HAP-1 (cell line): ENCODE measurements around the gene CDADC1.

Experiments used
- DNase-seq, 2 experiments: peaks; one replicate each; pipeline ENCODE4 v3.0.0-alpha.2; 2016 to 2020; ENCODE audit warnings: low spot score in 2 of 2
- H3K27me3 ChIP-seq: fragments of 250-450 bp; sonication (Bioruptor Pico); 2 replicates; pipeline ENCODE4 v1.5.1; 2020; ENCODE audit warnings: low read depth, mild to moderate bottlenecking, moderate library complexity
- H3K36me3 ChIP-seq: fragments of 250-450 bp; sonication (Bioruptor Pico); replicated peaks from 2 replicates; pipeline ENCODE4 v1.5.1; 2020; ENCODE audit warnings: mild to moderate bottlenecking
- H3K4me1 ChIP-seq: fragments of 250-450 bp; sonication (Bioruptor Pico); 2 replicates; pipeline ENCODE4 v1.5.1; 2020; ENCODE audit warnings: mild to moderate bottlenecking
- H3K4me3 ChIP-seq: fragments of 250-450 bp; sonication (Bioruptor Pico); 2 replicates; pipeline ENCODE4 v1.5.1; 2020; ENCODE audit warnings: mild to moderate bottlenecking, moderate library complexity
- H3K9me3 ChIP-seq: fragments of 250-450 bp; sonication (Bioruptor Pico); 2 replicates; pipeline ENCODE4 v1.5.1; 2020; ENCODE audit warnings: mild to moderate bottlenecking, moderate library complexity
- in situ Hi-C: fragments of 300-500 bp; cut with MboI; formaldehyde crosslinking; loops from 3 replicates; pipeline ENCODE4 v1.14.3; 2020; ENCODE audit warnings: low sequenced_read_pairs, inconsistent platforms, mixed read lengths

The CDADC1 gene

DNA sequence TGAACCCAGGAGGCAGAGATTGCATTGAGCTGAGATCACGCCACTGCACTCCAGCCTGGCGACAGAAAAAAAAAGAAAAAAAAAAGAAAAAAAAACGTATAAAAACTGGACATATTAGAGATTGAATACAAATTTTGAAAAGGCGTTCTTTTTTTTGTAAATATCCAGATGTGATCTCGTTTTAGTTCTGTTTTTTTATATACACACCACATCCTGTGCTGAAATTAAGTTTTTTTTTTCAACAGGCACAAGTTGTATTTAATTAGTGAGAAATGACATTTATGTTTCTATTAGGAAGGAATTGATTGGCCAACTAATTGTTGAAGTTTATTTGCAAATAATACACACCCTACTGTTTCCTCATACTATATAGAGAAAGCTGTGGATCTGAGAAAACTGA lies 3.6 kb downstream of the CDADC1 start:
- H3K4me3 ChIP-seq, result no peak overlapping the region
- peaks cover 20% of the 10 kb centered on the region for H3K36me3 ChIP-seq
- no peaks in the 10 kb centered on the region for H3K27me3 ChIP-seq
- DNase-seq, result no peak
- no peaks in the 10 kb centered on the region for H3K9me3 ChIP-seq
- in situ Hi-C loops, result no loop called here
- H3K4me1 ChIP-seq, result peaks cover 11% of the 10 kb centered on the region

- Histone ChIP-seq H3K36me3 (peaks cover 33% of the 10 kb centered on the region), H3K27me3 (no peaks in the 10 kb centered on the region), H3K9me3 (no peaks in the 10 kb centered on the region), H3K4me1 (0 out of 2 replicates have a peak, but pooled peaks cover 4% of the 10 kb centered on the region), H3K4me3 (no peak overlapping the region)
- in situ Hi-C loops, result no loop called here
- no peak for DNase-seq
These were observed 5.6 kb downstream of the CDADC1 start for GRCh38 chr13:49253310-49253709.

- H3K27me3 ChIP-seq, result no peaks in the 10 kb centered on the region
- DNase-seq, result no peak
These were observed 6.3 kb downstream of the CDADC1 start for GRCh38 chr13:49254007-49254406.

DNA sequence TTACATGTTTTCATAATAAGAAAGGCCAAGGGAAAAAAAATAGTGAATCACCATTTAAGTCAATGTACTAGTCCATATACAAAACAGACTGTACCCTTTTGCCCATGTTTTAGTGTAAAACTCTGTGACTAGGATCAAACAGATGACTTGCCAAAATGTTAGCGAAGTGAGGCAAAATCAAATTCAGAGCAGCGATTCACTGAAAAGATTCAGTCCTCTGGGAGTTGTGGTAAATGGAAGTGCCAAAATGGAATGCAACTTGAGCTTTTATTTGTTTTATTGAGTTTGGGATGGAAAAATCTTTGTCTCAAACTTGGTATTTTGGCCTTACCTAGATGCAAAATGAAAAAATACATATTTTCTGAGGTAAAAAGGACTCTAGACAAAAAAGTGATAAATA lies 9.1 kb downstream of the CDADC1 start:
- Histone ChIP-seq H3K9me3 (no peaks in the 10 kb centered on the region), H3K4me3 (no peak overlapping the region), H3K36me3 (peaks cover 35% of the 10 kb centered on the region), H3K4me1 (no peaks in the 10 kb centered on the region), H3K27me3 (no peaks in the 10 kb centered on the region)
- in situ Hi-C loops, result no loop called here
- no peak for DNase-seq

More at GRCh38 chr13:49254007-49254406, 6.3 kb downstream of the CDADC1 start:
- H3K9me3 ChIP-seq, result no peaks in the 10 kb centered on the region
- in situ Hi-C loops, result no loop called here
- no peak overlapping the region for H3K4me3 ChIP-seq
- 0 out of 2 replicates have a peak, but pooled peaks cover 2% of the 10 kb centered on the region for H3K4me1 ChIP-seq
- peaks cover 33% of the 10 kb centered on the region for H3K36me3 ChIP-seq

DNA sequence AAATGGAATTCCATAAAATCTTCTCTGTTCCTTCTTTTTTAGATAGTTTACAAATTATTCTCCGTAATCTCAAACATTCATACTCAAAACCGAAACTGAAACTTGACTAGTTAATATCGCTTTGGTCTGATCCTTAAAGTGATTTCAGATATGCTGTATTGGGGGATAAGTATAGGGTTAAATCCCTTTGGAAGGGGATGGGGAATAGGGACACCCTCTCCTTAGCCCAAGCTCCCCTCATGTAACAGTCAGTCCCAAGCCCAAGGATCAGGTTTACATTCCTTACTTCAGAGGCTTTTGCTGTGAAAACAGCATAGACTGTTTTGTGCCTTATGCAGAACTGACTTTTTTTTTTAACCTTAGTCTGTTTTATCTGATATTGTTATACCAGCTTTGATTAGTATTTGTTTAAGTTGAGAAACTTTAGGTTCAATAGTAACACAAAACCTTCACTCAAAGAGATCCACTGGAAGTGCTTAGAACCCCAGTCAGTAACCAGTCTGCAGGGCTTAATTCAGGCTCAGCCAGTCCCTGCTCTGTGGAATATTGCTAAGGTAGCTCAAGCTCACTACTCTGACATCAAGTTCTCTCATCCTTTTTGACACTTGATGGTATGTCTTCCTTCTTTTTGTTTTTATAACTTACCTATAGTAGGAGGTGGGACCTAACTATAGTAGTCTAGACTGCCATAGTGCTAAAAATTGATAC lies 10.5 kb downstream of the CDADC1 start:
- Histone ChIP-seq H3K4me1 (no peaks in the 10 kb centered on the region), H3K27me3 (no peaks in the 10 kb centered on the region), H3K4me3 (no peak overlapping the region), H3K9me3 (no peaks in the 10 kb centered on the region), H3K36me3 (peaks cover 36% of the 10 kb centered on the region)
- in situ Hi-C loops, result no loop called here
- no peak for DNase-seq

GRCh38 chr13:49259586-49259985 lies 11.9 kb downstream of the CDADC1 start:
- no peak overlapping the region for H3K4me3 ChIP-seq
- in situ Hi-C loops, result no loop called here
- no peak for DNase-seq
- H3K4me1 ChIP-seq, result no peaks in the 10 kb centered on the region
- no peaks in the 10 kb centered on the region for H3K27me3 ChIP-seq
- H3K9me3 ChIP-seq, result no peaks in the 10 kb centered on the region
- H3K36me3 ChIP-seq, result peaks cover 31% of the 10 kb centered on the region

GRCh38 chr13:49262634-49263033 lies 14.9 kb downstream of the CDADC1 start:
- no peaks in the 10 kb centered on the region for H3K9me3 ChIP-seq
- H3K27me3 ChIP-seq, result no peaks in the 10 kb centered on the region
- DNase-seq, result no peak
- H3K36me3 ChIP-seq, result peaks cover 11% of the 10 kb centered on the region
- in situ Hi-C loops, result no loop called here
- no peak overlapping the region for H3K4me3 ChIP-seq
- no peaks in the 10 kb centered on the region for H3K4me1 ChIP-seq

GRCh38 chr13:49265822-49266221 lies 18.1 kb downstream of the CDADC1 start:
- DNase-seq, result no peak
- in situ Hi-C loops, result no loop called here
- Histone ChIP-seq H3K9me3 (no peaks in the 10 kb centered on the region), H3K4me3 (no peak overlapping the region), H3K36me3 (peaks cover 10% of the 10 kb centered on the region), H3K4me1 (no peaks in the 10 kb centered on the region), H3K27me3 (no peaks in the 10 kb centered on the region)

DNA sequence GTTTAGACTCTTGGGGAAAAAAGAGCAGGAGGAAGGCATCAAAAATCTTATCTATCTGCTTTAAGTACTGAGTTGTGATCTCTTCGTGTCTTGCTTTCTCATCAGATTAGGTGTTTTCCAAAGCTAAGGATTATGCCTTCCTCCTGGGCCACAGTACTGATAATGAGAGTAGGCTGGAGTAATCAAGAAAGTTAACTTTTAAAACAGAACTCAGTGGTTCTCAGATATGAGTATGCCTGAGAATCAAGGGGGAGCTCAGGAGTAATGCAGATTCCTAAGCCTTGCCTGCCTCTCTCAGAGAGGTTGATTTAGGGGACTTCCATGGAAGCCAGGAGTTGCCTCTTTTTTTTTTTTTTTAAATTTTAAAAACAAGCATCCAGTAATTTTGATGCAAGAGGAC lies 23.5 kb downstream of the CDADC1 start:
- in situ Hi-C loops, result no loop called here
- no peaks in the 10 kb centered on the region for H3K27me3 ChIP-seq
- H3K4me3 ChIP-seq, result no peak overlapping the region
- no peak for DNase-seq
- H3K36me3 ChIP-seq, result no peaks in the 10 kb centered on the region
- H3K4me1 ChIP-seq, result no peaks in the 10 kb centered on the region
- no peaks in the 10 kb centered on the region for H3K9me3 ChIP-seq

DNA sequence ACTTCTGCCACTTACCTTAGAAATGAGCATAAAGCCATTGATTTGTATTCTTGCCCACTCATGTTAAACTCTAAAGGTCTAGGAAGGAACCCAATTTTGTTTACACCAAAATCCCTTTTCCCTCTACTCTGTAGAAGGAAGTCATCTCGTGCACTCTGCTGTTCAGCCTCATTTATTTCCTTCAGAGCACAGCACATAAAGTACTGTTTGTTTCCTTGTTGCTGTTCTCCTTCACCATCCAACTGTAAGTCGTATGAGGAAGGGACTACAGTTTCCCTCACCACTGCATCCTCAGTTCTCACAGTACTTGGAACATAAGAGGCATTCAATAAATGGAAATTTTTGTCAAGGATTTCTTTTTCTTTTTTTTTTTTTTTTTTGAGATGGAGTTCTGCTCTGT lies 24.6 kb downstream of the CDADC1 start:
- Histone ChIP-seq H3K4me1 (no peaks in the 10 kb centered on the region), H3K4me3 (no peak overlapping the region), H3K9me3 (no peaks in the 10 kb centered on the region), H3K27me3 (no peaks in the 10 kb centered on the region), H3K36me3 (no peaks in the 10 kb centered on the region)
- no peak for DNase-seq
- in situ Hi-C loops, result no loop called here

GRCh38 chr13:49278211-49278610 lies 30.5 kb downstream of the CDADC1 start:
- Histone ChIP-seq H3K9me3 (no peaks in the 10 kb centered on the region), H3K36me3 (no peaks in the 10 kb centered on the region), H3K4me1 (peaks cover 13% of the 10 kb centered on the region), H3K27me3 (no peaks in the 10 kb centered on the region), H3K4me3 (no peak overlapping the region)
- no peak for DNase-seq
- in situ Hi-C loops, result no loop called here

GRCh38 chr13:49279112-49279511 lies 31.4 kb downstream of the CDADC1 start:
- Histone ChIP-seq H3K36me3 (no peaks in the 10 kb centered on the region), H3K4me1 (peaks cover 13% of the 10 kb centered on the region), H3K4me3 (no peak overlapping the region), H3K27me3 (no peaks in the 10 kb centered on the region), H3K9me3 (no peaks in the 10 kb centered on the region)
- in situ Hi-C loops, result no loop called here
- peak in 1 of 2 experiments; percentile 55 for DNase-seq

DNA sequence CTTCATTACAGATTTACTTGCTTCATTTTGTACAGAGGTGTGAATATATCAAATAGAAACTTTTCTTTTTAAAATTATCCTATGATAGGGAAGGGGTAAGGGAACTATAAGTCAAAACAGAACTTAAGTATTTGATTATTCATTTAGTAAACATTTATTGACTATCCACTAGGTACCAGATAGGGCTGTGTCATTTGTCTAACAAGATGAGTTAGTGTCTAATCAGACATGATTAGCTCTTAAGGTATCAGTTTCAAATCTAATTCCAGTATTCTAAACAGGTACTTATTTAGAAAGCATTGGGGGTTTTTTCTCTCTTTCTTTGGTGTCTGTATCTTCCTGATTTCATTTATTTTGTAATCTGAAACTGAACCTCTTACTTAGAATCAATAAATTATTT lies 32.2 kb downstream of the CDADC1 start:
- DNase-seq, result no peak
- Histone ChIP-seq H3K27me3 (no peaks in the 10 kb centered on the region), H3K36me3 (no peaks in the 10 kb centered on the region), H3K9me3 (no peaks in the 10 kb centered on the region), H3K4me3 (no peak overlapping the region), H3K4me1 (peaks cover 13% of the 10 kb centered on the region)
- in situ Hi-C loops, result no loop called here

DNA sequence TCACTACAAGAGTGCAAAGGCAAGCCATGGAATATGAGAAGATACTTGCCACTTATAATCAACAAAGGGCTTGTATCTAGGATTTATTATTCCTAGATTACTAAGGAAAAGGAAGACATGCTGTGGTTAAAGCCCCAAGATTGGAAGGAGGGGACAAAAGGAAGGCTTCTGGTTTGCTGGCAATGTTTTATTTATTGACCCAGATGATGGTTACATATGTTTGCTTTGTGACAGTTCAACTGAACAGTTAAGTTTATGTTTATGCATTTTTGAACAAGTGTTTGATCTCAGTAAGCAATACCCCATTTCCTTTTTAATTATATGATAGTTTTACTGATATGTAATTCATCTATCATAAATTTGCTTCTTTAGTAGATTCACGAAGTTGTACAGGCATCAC lies 40.3 kb downstream of the CDADC1 start:
- H3K27me3 ChIP-seq, result no peaks in the 10 kb centered on the region
- no peak for DNase-seq
- no peaks in the 10 kb centered on the region for H3K9me3 ChIP-seq
- H3K4me3 ChIP-seq, result no peak overlapping the region
- in situ Hi-C loops, result no loop called here
- H3K36me3 ChIP-seq, result no peaks in the 10 kb centered on the region
- no peaks in the 10 kb centered on the region for H3K4me1 ChIP-seq

DNA sequence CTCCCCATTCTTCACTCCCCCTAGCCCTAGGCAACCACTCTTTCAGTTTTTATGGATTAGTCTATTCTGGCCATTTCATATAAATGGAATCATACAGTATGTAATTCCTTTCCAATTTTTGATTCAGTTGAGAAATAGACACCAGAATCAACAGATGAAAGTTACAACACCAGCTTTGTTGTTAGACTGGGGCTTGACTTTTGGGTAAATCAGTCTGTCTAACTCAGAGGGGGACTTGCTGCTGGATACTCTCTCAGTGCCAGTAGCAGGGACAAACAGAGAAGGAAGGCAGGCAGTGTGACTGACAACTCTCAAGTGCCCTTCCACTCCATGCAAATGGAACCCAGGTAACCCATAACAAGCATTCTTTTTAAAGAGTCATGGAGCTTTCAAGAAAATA lies 40.7 kb downstream of the CDADC1 start:
- no peak overlapping the region for H3K4me3 ChIP-seq
- no peaks in the 10 kb centered on the region for H3K27me3 ChIP-seq
- DNase-seq, result no peak
- no peaks in the 10 kb centered on the region for H3K9me3 ChIP-seq
- H3K36me3 ChIP-seq, result no peaks in the 10 kb centered on the region
- no peaks in the 10 kb centered on the region for H3K4me1 ChIP-seq
- in situ Hi-C loops, result no loop called here
